Stimulated activated CD4-positive, alpha-beta T cell treated with anti-CD3 and anti-CD28 coated beads, Interleukin-1b, Interleukin-23, amount 100 ng/mL, for 1 hour (primary cell): Measurements from ENCODE around the gene ATP6V0A4.

Experiments used
- DNase-seq, 2 donors: peaks; one replicate each; pipeline ENCODE4 v3.0.0-alpha.2; 2020; ENCODE audit warnings: low read depth in 2 of 2

The ATP6V0A4 gene

GRCh38 chr7:138661069-138661635, 136.8 kb downstream of the ATP6V0A4 start:
- no peak for DNase-seq

DNA sequence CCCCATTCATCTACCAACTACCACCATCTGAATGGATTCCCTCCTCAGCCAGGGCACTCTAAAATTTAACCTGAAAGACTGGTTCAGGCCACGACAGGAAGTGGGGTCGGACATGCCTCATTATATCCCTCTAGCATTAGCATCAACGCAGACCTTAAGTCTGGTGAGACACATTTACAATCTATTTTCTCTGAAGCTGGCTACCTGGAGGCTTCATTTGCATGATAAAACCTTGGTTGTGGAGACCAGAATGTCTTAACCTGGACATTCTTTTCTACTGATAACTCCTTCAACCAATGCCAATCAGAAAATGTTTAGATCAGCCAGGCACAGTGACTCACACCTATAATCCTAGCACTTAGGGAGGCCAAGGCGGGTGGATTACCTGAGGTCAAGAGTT, 139.1 kb downstream of the ATP6V0A4 start:
- DNase-seq, result no peak

GRCh38 chr7:138657854-138658386, 140.1 kb downstream of the ATP6V0A4 start:
- no peak for DNase-seq

- no peak for DNase-seq
Measured at GRCh38 chr7:138656952-138657351, 141.0 kb downstream of the ATP6V0A4 start.
